ENCODE measurements around the gene CLDN18. TPM values are rescaled to one million over a fixed set of nuclear protein-coding genes. Genes with fewer than 3 reads are reported as not detected.

The CLDN18 gene
- total and polyA plus RNA-seq, 12 donors, result 0.01 TPM; not detected in 11

DNA sequence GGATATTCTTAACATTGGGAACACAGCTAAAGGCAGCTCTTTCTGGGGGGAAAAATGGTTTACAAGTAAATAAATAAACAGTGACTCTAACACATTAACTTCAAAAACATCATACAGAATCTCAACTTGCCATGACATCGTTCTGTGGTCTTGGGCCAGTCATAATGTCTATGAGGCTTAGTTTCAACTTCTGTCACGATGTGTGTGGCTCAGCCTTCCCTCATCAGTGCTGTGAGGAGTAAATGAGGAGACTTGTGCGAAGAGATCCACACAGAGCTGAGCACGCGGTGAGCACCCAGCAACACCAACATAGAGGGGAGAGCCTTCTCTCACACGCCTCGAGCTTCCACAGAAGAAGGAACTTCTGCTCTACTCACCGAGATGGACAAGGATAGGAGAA, 56.4 kb downstream of the CLDN18 start:
- Histone ChIP-seq H3K9me3 (no peaks in the 10 kb centered on the region), H3K27ac (no peak overlapping the region), H3K4me3 (no peak overlapping the region), H3K27me3 (no peaks in the 10 kb centered on the region), H3K4me1 (peaks cover 0 to 9% (median 3%) of the 10 kb centered on the region in 9 donors), H3K36me3 (peaks cover 0 to 87% (median 14%) of the 10 kb centered on the region in 9 donors)
- TF ChIP-seq, protein P1, sequence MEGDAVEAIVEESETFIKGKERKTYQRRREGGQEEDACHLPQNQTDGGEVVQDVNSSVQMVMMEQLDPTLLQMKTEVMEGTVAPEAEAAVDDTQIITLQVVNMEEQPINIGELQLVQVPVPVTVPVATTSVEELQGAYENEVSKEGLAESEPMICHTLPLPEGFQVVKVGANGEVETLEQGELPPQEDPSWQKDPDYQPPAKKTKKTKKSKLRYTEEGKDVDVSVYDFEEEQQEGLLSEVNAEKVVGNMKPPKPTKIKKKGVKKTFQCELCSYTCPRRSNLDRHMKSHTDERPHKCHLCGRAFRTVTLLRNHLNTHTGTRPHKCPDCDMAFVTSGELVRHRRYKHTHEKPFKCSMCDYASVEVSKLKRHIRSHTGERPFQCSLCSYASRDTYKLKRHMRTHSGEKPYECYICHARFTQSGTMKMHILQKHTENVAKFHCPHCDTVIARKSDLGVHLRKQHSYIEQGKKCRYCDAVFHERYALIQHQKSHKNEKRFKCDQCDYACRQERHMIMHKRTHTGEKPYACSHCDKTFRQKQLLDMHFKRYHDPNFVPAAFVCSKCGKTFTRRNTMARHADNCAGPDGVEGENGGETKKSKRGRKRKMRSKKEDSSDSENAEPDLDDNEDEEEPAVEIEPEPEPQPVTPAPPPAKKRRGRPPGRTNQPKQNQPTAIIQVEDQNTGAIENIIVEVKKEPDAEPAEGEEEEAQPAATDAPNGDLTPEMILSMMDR (IDR thresholded peaks at IDR 0.05), result no peak
- ATAC-seq (no peak), DNase-seq (no peak)
- intact Hi-C loops (cut with DNase I), result loop anchor here in 3 of 10 donors (5.0 to 10.0 kb wide), 2 partner anchors 51 to 358 kb away; partner anchors contain the start of gene DZIP1L (in 1 of the 3)
- 92 to 96% methylated on average over 8 of the region's 8 CpGs for WGBS, 2 donors

DNA sequence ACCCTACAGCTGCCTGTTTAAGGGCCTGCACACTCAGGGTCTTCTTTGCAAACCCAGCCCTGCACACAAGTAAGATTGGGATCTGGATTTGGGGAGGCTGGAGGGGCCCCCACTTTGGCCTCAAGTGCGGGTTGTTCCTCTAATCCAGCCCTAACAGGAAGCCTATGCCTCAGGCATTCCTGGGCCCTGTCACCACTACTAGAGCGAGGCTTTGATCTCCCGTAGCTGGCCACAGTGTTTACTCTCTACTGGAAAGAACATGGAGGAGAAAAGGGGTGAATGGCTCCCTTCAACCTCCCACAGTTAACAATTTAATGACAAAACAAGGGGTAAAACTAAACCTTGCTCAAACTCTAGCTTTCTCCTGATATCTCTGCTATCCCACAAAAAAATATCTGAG, 57.0 kb downstream of the CLDN18 start:
- TF ChIP-seq, protein P1 (IDR thresholded peaks at IDR 0.05), result no peak
- Histone ChIP-seq H3K27me3 (no peaks in the 10 kb centered on the region), H3K27ac (no peak overlapping the region), H3K4me1 (peaks cover 0 to 8% (median 3%) of the 10 kb centered on the region in 9 donors), H3K36me3 (peaks cover 0 to 87% (median 14%) of the 10 kb centered on the region in 9 donors), H3K9me3 (no peaks in the 10 kb centered on the region), H3K4me3 (no peak overlapping the region)
- DNase-seq (no peak), ATAC-seq (no peak)
- WGBS, 2 donors, result 90% methylated on average over 3 of the region's 3 CpGs
- intact Hi-C loops (cut with DNase I), result loop anchor here in 3 of 10 donors (5.0 to 10.0 kb wide), 2 partner anchors 50 to 358 kb away; partner anchors contain the start of gene DZIP1L (in 1 of the 3)

DNA sequence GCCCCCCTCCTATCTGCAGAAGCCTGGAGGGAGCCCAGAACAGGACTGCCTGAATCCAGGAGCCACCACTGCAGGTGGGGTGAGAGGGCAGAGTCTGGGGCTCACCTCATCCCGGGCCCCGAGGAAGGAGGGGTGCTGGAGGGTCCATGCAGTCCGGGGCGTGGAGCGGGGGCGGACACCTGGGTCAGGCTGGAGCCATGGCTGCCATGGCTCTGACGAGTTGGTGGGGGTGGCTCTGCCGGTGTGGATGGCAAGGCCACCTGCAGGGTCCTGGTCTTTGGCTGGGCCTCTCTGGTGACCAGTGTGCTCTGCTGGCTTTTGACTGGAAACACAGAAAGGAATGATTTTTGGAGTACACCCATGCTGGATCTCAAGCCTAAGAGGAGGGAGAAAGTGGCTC, 58.1 kb downstream of the CLDN18 start:
- no peaks in the 10 kb centered on the region for H3K27me3 ChIP-seq
- H3K36me3 ChIP-seq, result peaks cover 0 to 84% (median 14%) of the 10 kb centered on the region in 9 donors
- peak in 3 of 8 donors; percentile 20 to 37 (median 31) for ATAC-seq
- 82 to 92% methylated on average over 8 of the region's 8 CpGs for WGBS, 2 donors
- intact Hi-C loops (cut with DNase I), result loop anchor here (1.0 to 10.0 kb wide), 4 partner anchors 49 to 357 kb away; partner anchors contain the start of gene DZIP1L (in 1 of the 10)
- H3K4me3 ChIP-seq, result no peak overlapping the region
- H3K9me3 ChIP-seq, result no peaks in the 10 kb centered on the region
- H3K4me1 ChIP-seq, result peaks cover 0 to 5% (median 0%) of the 10 kb centered on the region in 9 donors
- TF ChIP-seq, protein P1 (IDR thresholded peaks at IDR 0.05), result no peak
- DNase-seq, result no peak
- no peak overlapping the region for H3K27ac ChIP-seq

DNA sequence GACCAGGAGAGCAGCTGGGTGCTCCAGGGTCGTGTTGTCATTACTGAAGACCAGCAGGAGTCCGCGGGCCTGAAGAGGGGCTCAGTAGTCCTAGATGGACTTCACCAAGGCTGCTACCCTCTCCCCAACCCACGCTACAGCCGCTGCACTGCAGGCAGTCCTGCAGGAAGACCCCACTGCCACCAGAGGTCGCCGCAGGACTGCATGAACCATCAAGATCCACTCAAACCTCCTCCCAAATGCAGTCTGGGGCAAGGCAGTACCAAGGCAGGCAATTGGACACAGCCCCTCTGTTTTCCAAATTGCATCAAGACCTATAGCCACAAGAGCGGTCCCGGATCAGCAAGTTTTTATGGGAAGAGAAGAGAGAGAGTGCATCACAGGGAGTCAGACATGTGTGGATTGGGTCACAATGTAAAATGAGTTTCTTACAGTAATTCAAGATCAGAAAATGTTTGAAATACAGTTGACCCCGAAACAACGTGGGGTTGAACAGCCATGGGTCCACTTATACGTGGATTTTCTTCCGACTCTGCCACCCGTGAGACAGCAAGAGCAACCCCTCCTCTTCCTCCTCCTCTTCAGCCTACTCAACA, 58.7 kb downstream of the CLDN18 start:
- no peak overlapping the region for H3K27ac ChIP-seq
- H3K4me1 ChIP-seq, result peaks cover 0 to 5% (median 0%) of the 10 kb centered on the region in 9 donors
- peaks cover 0 to 84% (median 14%) of the 10 kb centered on the region in 9 donors for H3K36me3 ChIP-seq
- TF ChIP-seq, protein P1 (IDR thresholded peaks at IDR 0.05), result peak; percentile 93 to 99 (median 97)
- H3K4me3 ChIP-seq, result no peak overlapping the region
- ATAC-seq (peak; percentile 83 to 94 (median 91)), DNase-seq (peak; percentile 74 to 80)
- no peaks in the 10 kb centered on the region for H3K9me3 ChIP-seq
- WGBS, 2 donors, result 26 to 28% methylated on average over 14 of the region's 14 CpGs
- intact Hi-C loops (cut with DNase I), result loop anchor here (1.0 to 10.0 kb wide), 4 partner anchors 49 to 356 kb away; partner anchors contain the start of gene DZIP1L (in 1 of the 10)
- H3K27me3 ChIP-seq, result no peaks in the 10 kb centered on the region

Measured in heart right ventricle (tissue), 16 donors.